Measurements from ENCODE around the gene EZR. TPM values are rescaled to one million over a fixed set of nuclear protein-coding genes. Genes with fewer than 3 reads are reported as not detected.

Gene EZR
- total and polyA plus RNA-seq, 11 donors, result 114 to 541 (median 161) TPM

DNA sequence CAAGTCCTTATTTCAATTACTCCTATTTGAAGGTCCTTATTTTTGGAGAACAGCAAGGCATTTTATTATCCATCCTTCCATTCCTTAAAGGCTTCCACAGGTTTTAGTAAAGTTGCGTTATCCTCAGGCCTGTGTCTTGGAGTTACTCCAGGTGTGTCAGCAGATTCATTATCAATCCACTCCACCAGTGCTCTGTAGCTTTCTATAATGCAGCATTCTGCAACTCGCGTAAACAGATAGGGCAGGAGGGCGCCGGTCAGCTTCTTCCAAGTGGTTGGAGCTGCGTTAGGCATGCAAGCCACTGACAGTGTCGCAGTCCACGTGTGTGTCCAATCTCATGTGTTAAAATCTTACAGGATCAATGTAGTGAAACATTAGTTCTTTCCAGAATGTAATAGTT lies 93.5 kb downstream of the EZR start:
- Histone ChIP-seq H3K9me3 (peaks cover 0 to 7% (median 0%) of the 10 kb centered on the region in 12 donors), H3K4me3 (no peak overlapping the region), H3K36me3 (peaks cover 0 to 12% (median 0%) of the 10 kb centered on the region in 9 donors), H3K4me1 (peaks cover 0 to 15% (median 0%) of the 10 kb centered on the region in 12 donors), H3K27me3 (no peaks in the 10 kb centered on the region), H3K27ac (no peak overlapping the region)
- no peak for TF ChIP-seq POLR2A (IDR thresholded peaks at IDR 0.05)
- TF ChIP-seq, protein P1, sequence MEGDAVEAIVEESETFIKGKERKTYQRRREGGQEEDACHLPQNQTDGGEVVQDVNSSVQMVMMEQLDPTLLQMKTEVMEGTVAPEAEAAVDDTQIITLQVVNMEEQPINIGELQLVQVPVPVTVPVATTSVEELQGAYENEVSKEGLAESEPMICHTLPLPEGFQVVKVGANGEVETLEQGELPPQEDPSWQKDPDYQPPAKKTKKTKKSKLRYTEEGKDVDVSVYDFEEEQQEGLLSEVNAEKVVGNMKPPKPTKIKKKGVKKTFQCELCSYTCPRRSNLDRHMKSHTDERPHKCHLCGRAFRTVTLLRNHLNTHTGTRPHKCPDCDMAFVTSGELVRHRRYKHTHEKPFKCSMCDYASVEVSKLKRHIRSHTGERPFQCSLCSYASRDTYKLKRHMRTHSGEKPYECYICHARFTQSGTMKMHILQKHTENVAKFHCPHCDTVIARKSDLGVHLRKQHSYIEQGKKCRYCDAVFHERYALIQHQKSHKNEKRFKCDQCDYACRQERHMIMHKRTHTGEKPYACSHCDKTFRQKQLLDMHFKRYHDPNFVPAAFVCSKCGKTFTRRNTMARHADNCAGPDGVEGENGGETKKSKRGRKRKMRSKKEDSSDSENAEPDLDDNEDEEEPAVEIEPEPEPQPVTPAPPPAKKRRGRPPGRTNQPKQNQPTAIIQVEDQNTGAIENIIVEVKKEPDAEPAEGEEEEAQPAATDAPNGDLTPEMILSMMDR (IDR thresholded peaks at IDR 0.05), result no peak
- ATAC-seq (no peak), DNase-seq (no peak)
- WGBS, 4 donors, result 80 to 89% (median 86%) methylated on average over 8 of the region's 8 CpGs
- intact Hi-C loops (cut with DNase I), result no loop called here

DNA sequence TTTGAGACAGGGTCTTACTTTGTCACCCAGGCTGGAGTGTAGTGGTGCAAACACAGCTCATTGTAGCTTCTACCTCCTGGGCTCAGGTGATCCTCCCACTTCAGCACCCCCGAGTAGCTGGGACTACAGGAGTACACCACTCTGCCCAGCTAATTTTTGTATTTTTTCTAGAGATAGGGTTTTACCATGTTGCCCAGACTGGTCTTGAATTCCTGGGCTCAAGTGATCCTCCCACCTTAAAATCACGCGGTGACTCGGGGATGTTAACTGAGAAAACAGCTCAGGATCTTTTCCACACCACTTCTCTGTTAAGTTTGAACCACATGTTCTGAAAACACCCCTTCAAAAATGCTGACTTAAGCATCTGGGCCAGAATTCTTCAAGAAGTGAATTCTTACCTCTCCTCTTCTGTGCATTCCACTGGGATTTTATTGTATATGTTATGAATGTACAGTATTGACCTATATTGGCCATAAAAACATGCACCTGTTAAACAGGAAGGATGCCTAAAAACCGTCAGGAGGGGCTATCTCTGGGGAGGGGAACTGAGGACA lies 96.9 kb downstream of the EZR start:
- intact Hi-C loops (cut with DNase I), result no loop called here
- no peak for ATAC-seq
- WGBS, 4 donors, result 80 to 86% (median 80%) methylated on average over 5 of the region's 5 CpGs

DNA sequence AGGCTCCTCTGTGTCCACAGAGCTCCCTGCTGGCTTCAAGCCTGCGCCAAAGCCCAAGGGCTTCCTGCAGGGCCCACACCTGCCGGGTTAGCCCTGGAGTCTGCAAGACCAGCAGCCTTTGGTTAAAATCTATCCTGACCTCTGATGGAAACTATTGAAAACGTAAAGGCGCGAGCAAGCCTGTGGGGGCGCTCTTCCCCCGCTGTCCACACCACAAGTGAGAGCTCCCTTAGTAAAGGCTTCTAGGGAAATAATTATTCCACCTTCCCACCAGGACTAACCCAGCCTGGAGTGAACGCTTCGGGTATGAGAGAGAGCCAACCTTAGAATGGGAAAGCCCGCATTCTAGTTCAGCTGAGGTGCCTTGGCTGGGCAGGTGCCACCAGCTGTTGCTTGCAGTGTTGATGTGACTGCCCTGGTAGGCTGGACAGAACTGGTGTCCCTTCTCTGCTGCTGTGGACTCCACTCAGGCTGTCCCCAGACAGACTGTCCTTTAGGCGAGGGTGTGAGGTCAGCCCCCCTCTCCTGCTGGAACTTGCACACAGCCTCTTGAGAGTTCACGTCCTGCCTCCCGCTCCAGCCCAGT lies 100.6 kb downstream of the EZR start:
- intact Hi-C loops (cut with DNase I), result loop anchor here in 4 of 10 donors (5.0 to 10.0 kb wide), 5 partner anchors 46 to 416 kb away; no protein-coding TSS in a partner anchor
- ATAC-seq, result peak; percentile 30 to 62 (median 48)
- TF ChIP-seq, protein P1 (IDR thresholded peaks at IDR 0.05), result peak; percentile 29 to 65 (median 52)
- no peak for TF ChIP-seq POLR2A (IDR thresholded peaks at IDR 0.05)
- no peaks in the 10 kb centered on the region for H3K27me3 ChIP-seq
- DNase-seq, result no peak
- no peaks in the 10 kb centered on the region for H3K9me3 ChIP-seq
- H3K27ac ChIP-seq, result peak overlapping the region in 1 of 12 donors; percentile 89
- no peak overlapping the region for H3K4me3 ChIP-seq
- H3K4me1 ChIP-seq, result peaks cover 0 to 66% (median 0%) of the 10 kb centered on the region in 12 donors
- 48 to 55% (median 54%) methylated on average over 13 of the region's 13 CpGs for WGBS, 4 donors
- no peaks in the 10 kb centered on the region for H3K36me3 ChIP-seq

More for the DNA sequence above, 96.9 kb downstream of the EZR start:
- Histone ChIP-seq H3K27me3 (no peaks in the 10 kb centered on the region), H3K9me3 (no peaks in the 10 kb centered on the region), H3K36me3 (peaks cover 0 to 12% (median 0%) of the 10 kb centered on the region in 9 donors), H3K4me1 (peaks cover 0 to 43% (median 0%) of the 10 kb centered on the region in 12 donors), H3K27ac (no peak overlapping the region), H3K4me3 (no peak overlapping the region)
- DNase-seq, result no peak
- no peak for TF ChIP-seq POLR2A (IDR thresholded peaks at IDR 0.05)
- TF ChIP-seq, protein P1 (IDR thresholded peaks at IDR 0.05), result no peak
